H1 (cell line): ENCODE data around the gene ZNF573. TPM values are rescaled to one million over a fixed set of nuclear protein-coding genes. Genes with fewer than 3 reads are reported as not detected.
A peak's percentile ranks its signal among the peaks of the same experiment; 100 is the strongest.

Experiments
- ASH2L ChIP-seq: fragments of 200-600, 300-600 bp; sonication (generic); IDR thresholded peaks from one replicate; pipeline ENCODE4 v1.7.1; 2017; ENCODE audit warnings: low read length
- BRCA1 ChIP-seq: IDR thresholded peaks from 2 replicates; pipeline ENCODE4 v1.6.1; 2012; ENCODE audit warnings: low read depth, low read length, improper control_type of control experiment
- CBX5 ChIP-seq: fragments of 300-800, 300-1000 bp; sonication (generic); IDR thresholded peaks from 2 replicates; pipeline ENCODE4 v1.7.1; 2016; ENCODE audit warnings: antibody characterized with exemption, low read length, low read depth
- CBX8 ChIP-seq: fragments of 300-800, 300-1000 bp; sonication (generic); IDR thresholded peaks from 2 replicates; pipeline ENCODE4 v1.7.1; 2016; ENCODE audit warnings: low read depth, low read length, borderline replicate concordance
- CREB1 ChIP-seq: IDR thresholded peaks from 2 replicates; pipeline ENCODE4 v1.6.1; 2012; ENCODE audit warnings: inconsistent platforms
- EGR1 ChIP-seq: IDR thresholded peaks from 2 replicates; pipeline ENCODE4 v1.6.1; 2011; ENCODE audit warnings: low read depth, low read length, borderline replicate concordance
- EP300 ChIP-seq, 2 experiments: IDR thresholded peaks; 1 replicate in 1 of 2; 2 replicates in 1 of 2; pipeline ENCODE4 v1.6.1; 2011 to 2012; ENCODE audit warnings: low read depth in 2 of 2, low read length in 2 of 2, mild to moderate bottlenecking in 2 of 2, borderline replicate concordance in 1 of 2, inconsistent platforms in 1 of 2, moderate library complexity in 1 of 2
- KDM1A ChIP-seq: fragments of 200-600, 300-600 bp; sonication (generic); IDR thresholded peaks from 2 replicates; pipeline ENCODE4 v1.7.1; 2016; ENCODE audit warnings: mild to moderate bottlenecking, low read length, borderline replicate concordance
- KDM4A ChIP-seq: IDR thresholded peaks from one replicate; pipeline ENCODE4 v1.7.1; 2012; ENCODE audit warnings: low read depth, mild to moderate bottlenecking, moderate library complexity, low read length, inconsistent platforms; ENCODE audit not compliant: severe bottlenecking
- MAX ChIP-seq: IDR thresholded peaks from 2 replicates; pipeline ENCODE4 v1.6.1; 2012; ENCODE audit warnings: inconsistent platforms
- PHF8 ChIP-seq: fragments of 200-600 bp; sonication (generic); conservative IDR thresholded peaks from 2 replicates; pipeline ENCODE4 v1.7.1; 2012; ENCODE audit warnings: low read depth, mild to moderate bottlenecking, inconsistent platforms, low read length, moderate library complexity
- POLR2A ChIP-seq, 2 experiments: IDR thresholded peaks; 1 replicate in 1 of 2; 2 replicates in 1 of 2; pipeline ENCODE4 v1.6.1; 2011; ENCODE audit warnings: low read depth in 2 of 2, low read length in 2 of 2, mild to moderate bottlenecking in 2 of 2; ENCODE audit errors: control extremely low read depth in 1 of 2
- POLR2AphosphoS5 ChIP-seq: IDR thresholded peaks from 2 replicates; pipeline ENCODE4 v1.6.1; 2011; ENCODE audit warnings: low read depth, low read length
- POU5F1 ChIP-seq: IDR thresholded peaks from 2 replicates; pipeline ENCODE4 v1.6.1; 2011; ENCODE audit warnings: low read depth, mild to moderate bottlenecking, low read length, moderate library complexity
- RBBP5 ChIP-seq: IDR thresholded peaks from 2 replicates; pipeline ENCODE4 v1.7.1; 2012; ENCODE audit warnings: low read depth, mild to moderate bottlenecking, inconsistent platforms, low read length, moderate library complexity, borderline replicate concordance
- SIN3A ChIP-seq, 2 experiments: IDR thresholded peaks in 1 of 2; conservative IDR thresholded peaks in 1 of 2; 2 replicates each; pipeline ENCODE4 v1.6.1; 2011 to 2012; ENCODE audit warnings: low read length in 2 of 2, improper control_type of control experiment in 1 of 2, low read depth in 1 of 2, mild to moderate bottlenecking in 1 of 2
- SIX5 ChIP-seq: IDR thresholded peaks from 2 replicates; pipeline ENCODE4 v1.6.1; 2011; ENCODE audit warnings: mild to moderate bottlenecking, low read depth, low read length
- SP1 ChIP-seq: IDR thresholded peaks from 2 replicates; pipeline ENCODE4 v1.6.1; 2011; ENCODE audit warnings: low read depth, low read length
- SRF ChIP-seq: IDR thresholded peaks from 2 replicates; pipeline ENCODE4 v1.6.1; 2011; ENCODE audit warnings: mild to moderate bottlenecking, low read depth, low read length, moderate library complexity
- TAF1 ChIP-seq: IDR thresholded peaks from 2 replicates; pipeline ENCODE4 v1.6.1; 2011; ENCODE audit warnings: mild to moderate bottlenecking, low read depth, low read length
- TBP ChIP-seq: IDR thresholded peaks from 2 replicates; pipeline ENCODE4 v1.6.1; 2011; ENCODE audit warnings: low read depth, low read length, improper control_type of control experiment
- polyA plus RNA-seq, 7 experiments: library from polyadenylated mRNA; depleted of rRNA in 3 of 7; stranded (reverse) in 5 of 7; unstranded in 2 of 7; fragments of >200 nt in 5 of 7; fragments of 200-250 nt in 2 of 7; gene quantifications; 1 replicate in 5 of 7; 2 replicates in 1 of 7; 4 replicates in 1 of 7; pipeline versions ENCODE4 v1.2.1 to v1.2.3, GENCODE V29; 2011 to 2013; ENCODE audit warnings: missing spikeins in 2 of 7, mixed read lengths in 2 of 7
- total RNA-seq: library from RNA; stranded (reverse); fragmentation: NEBNext Ultra II Directional; extraction: Animal tissue kit (Norgen Biotek cat#: 25700); gene quantifications from 2 replicates; pipeline ENCODE4 v1.2.1, GENCODE V29; 2021
- TF ChIP-seq, protein P1 (sequence below), 3 experiments: IDR thresholded peaks; 1 replicate in 2 of 3; 2 replicates in 1 of 3; pipeline versions ENCODE4 v1.5.1 to v1.6.1; 2011; ENCODE audit warnings: low read length in 3 of 3, mild to moderate bottlenecking in 3 of 3, inconsistent platforms in 2 of 3, low read depth in 1 of 3, moderate library complexity in 1 of 3; ENCODE audit not compliant: insufficient read depth in 1 of 3; ENCODE audit errors: control extremely low read depth in 1 of 3

ZNF573 gene
- total and polyA plus RNA-seq, 2 of the 8 experiments (the other 6 are each of a cell fraction or from before 2014, with no cell fraction given): 6.3 to 13.8 TPM

DNA sequence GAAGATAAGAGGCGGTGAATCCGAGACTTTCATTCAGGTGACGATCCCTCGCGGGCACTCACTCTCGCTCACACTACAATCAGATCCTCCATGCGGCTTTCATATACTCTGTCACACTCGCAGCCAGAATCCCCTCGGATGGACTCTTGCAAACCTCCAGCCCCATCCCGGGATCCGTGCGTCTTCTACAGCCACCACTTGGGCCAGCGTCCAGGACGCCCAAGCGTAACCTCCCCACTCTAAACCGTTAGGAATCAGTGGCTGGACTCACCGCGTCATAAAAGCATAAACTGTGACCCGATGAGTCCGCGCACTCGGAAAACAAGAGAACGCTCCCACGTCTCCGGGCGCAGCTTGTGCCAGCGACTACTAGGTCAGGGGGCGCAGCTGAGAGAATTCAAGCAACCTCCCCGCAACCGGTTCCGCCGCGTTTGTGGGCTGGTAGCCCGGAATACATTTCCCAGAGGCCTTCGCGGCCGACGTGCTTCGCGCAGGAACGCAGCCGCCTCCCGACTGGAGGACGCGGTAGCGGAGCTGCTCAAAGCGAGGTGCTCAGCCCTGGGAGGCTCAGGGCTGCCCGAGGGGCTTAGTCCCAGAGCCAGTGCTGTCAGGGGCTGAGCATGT, 87.4 kb downstream of the ZNF573 start (continued):
- TF ChIP-seq EP300 (IDR thresholded peaks at IDR 0.05; ENCODE audit: borderline replicate concordance in 1 of 2, low read depth in 2 of 2, low read length in 2 of 2) (no peak), MAX (peak; percentile 52), BRCA1 (no peak), TBP (peak; percentile 29; the same call in 1 of the 2 replicates), POLR2AphosphoS5 (0 out of 2 replicates have a peak, but pooled peaks have one; percentile 30), PHF8 (peak; percentile 34; the same call in 1 of the 2 replicates), CBX8 (no peak), EGR1 (0 out of 2 replicates have a peak, but pooled peaks have one; percentile 13), TAF1 (peak; percentile 43; the same call in 1 of the 2 replicates), SP1 (no peak), CBX5 (no peak), SIX5 (0 out of 2 replicates have a peak, but pooled peaks have one; percentile 4), POLR2A (IDR thresholded peaks at IDR 0.05; ENCODE audit: control extremely low read depth in 1 of 2, low read depth in 2 of 2, low read length in 2 of 2) (0 out of 3 replicates have a peak, but pooled peaks of 1 of the 2 experiments have one; percentile 26), POU5F1 (no peak), KDM4A (peak; percentile 94), CREB1 (peak; percentile 71), RBBP5 (no peak), ASH2L (peak; percentile 82), SRF (no peak), SIN3A (conservative IDR thresholded peaks at IDR 0.05 in 1 of 2, IDR thresholded peaks at IDR 0.05 in 1 of 2; ENCODE audit: low read depth in 1 of 2, low read length in 2 of 2) (0 out of 4 replicates have a peak, but pooled peaks of 1 of the 2 experiments have one; percentile 70), KDM1A (no peak)
- TF ChIP-seq, protein P1, sequence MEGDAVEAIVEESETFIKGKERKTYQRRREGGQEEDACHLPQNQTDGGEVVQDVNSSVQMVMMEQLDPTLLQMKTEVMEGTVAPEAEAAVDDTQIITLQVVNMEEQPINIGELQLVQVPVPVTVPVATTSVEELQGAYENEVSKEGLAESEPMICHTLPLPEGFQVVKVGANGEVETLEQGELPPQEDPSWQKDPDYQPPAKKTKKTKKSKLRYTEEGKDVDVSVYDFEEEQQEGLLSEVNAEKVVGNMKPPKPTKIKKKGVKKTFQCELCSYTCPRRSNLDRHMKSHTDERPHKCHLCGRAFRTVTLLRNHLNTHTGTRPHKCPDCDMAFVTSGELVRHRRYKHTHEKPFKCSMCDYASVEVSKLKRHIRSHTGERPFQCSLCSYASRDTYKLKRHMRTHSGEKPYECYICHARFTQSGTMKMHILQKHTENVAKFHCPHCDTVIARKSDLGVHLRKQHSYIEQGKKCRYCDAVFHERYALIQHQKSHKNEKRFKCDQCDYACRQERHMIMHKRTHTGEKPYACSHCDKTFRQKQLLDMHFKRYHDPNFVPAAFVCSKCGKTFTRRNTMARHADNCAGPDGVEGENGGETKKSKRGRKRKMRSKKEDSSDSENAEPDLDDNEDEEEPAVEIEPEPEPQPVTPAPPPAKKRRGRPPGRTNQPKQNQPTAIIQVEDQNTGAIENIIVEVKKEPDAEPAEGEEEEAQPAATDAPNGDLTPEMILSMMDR (IDR thresholded peaks at IDR 0.05; ENCODE audit: control extremely low read depth in 1 of 3, insufficient read depth in 1 of 3, low read depth in 1 of 3, low read length in 3 of 3): 0 out of 4 replicates have a peak, but pooled peaks of 1 of the 3 experiments have one; percentile 7
